Uterus (tissue), 4 donors: ENCODE measurements around the gene NEMP2. TPM values are rescaled to one million over a fixed set of nuclear protein-coding genes. Genes with fewer than 3 reads are reported as not detected.

Source experiments
- DNase-seq, 2 donors: peaks; one replicate each; pipeline ENCODE4 v3.0.0-alpha.2; 2019 to 2020
- H3K27ac ChIP-seq, 2 donors: fragments of 200-600 bp; sonication (generic); 1 replicate in 1 of 2; 2 replicates in 1 of 2; pipeline ENCODE4 v1.5.1; 2016 to 2018
- H3K27me3 ChIP-seq, 2 donors: fragments of 200-600 bp; sonication (generic); one replicate each; pipeline ENCODE4 v1.5.1; 2018 to 2019; ENCODE audit warnings: control low read depth in 1 of 2
- H3K36me3 ChIP-seq, 2 donors: fragments of 200-600 bp; sonication (generic); one replicate each; pipeline ENCODE4 v1.5.1; 2019; ENCODE audit warnings: control low read depth in 1 of 2
- H3K4me1 ChIP-seq, 2 donors: fragments of 200-600 bp; sonication (generic); one replicate each; pipeline ENCODE4 v1.5.1; 2018 to 2019; ENCODE audit warnings: control low read depth in 1 of 2
- H3K4me3 ChIP-seq, 2 donors: fragments of 200-600 bp; sonication (generic); 1 replicate in 1 of 2; 2 replicates in 1 of 2; pipeline ENCODE4 v1.5.1; 2018 to 2019; ENCODE audit warnings: mild to moderate bottlenecking in 1 of 2
- H3K9me3 ChIP-seq, 2 donors: fragments of 200-600 bp; sonication (generic); one replicate each; pipeline ENCODE4 v1.5.1; 2019; ENCODE audit warnings: control low read depth in 1 of 2
- POLR2A ChIP-seq, 2 donors: fragments of 450-650 bp; IDR thresholded peaks; one replicate each; pipeline ENCODE4 v1.6.1; 2016; ENCODE audit warnings: antibody characterized with exemption in 2 of 2, mild to moderate bottlenecking in 1 of 2, moderate library complexity in 1 of 2
- intact Hi-C: fragments of 100-400 bp; cut with DNase I; formaldehyde crosslinking; loops from one replicate; pipeline ENCODE4 v1.15.1; 2023; ENCODE audit warnings: low total_unique reads
- total RNA-seq, 4 donors: library from RNA; depleted of rRNA in 3 of 4; stranded (reverse); fragments of >200 nt in 3 of 4; gene quantifications; one replicate each; pipeline versions ENCODE4 v1.1.0 to v1.2.4, GENCODE V29; 2014 to 2023
- TF ChIP-seq, protein P1 (sequence below), 4 experiments: fragments of 200-600 bp in 2 of 4; fragments of 450-650 bp in 2 of 4; sonication (generic) in 2 of 4; IDR thresholded peaks; one replicate each; pipeline ENCODE4 v1.5.1; 2016 to 2019; ENCODE audit warnings: antibody characterized with exemption in 4 of 4, mild to moderate bottlenecking in 2 of 4, moderate library complexity in 1 of 4
- donor health status: DM: yes; HTN: yes; CAD: no.

NEMP2 gene
- total RNA-seq, 4 donors from 2014 or later: 2.0 to 16.5 (median 5.7) TPM

DNA sequence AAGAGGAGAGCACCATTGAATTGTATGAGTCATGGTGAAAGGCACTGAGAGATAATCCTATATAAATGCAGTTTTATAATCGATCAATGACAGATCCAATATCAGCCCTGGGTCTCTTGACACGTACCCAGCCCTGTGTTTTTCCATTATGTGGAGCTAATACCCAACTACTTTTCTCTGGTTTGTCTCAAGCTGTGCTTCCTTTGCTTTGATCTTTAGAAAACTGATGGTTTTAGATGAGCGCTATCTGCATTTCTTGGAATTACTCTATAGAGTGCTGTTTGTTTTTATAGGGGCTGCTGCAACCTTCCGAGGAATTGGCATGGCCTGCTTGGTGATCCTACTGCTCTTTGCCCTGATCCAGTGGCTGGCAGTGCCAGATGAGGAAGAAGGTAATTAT is 45.0 kb downstream of the NEMP2 start:
- DNase-seq: no peak
- intact Hi-C loops: no loop called here
- no peak overlapping the region for H3K4me3 ChIP-seq
- H3K36me3 ChIP-seq: no peaks in the 10 kb centered on the region
- no peaks in the 10 kb centered on the region for H3K4me1 ChIP-seq
- no peaks in the 10 kb centered on the region for H3K9me3 ChIP-seq
- H3K27ac ChIP-seq: no peak overlapping the region
- H3K27me3 ChIP-seq: no peaks in the 10 kb centered on the region
- no peak for TF ChIP-seq POLR2A (IDR thresholded peaks at IDR 0.05)
- TF ChIP-seq, protein P1, sequence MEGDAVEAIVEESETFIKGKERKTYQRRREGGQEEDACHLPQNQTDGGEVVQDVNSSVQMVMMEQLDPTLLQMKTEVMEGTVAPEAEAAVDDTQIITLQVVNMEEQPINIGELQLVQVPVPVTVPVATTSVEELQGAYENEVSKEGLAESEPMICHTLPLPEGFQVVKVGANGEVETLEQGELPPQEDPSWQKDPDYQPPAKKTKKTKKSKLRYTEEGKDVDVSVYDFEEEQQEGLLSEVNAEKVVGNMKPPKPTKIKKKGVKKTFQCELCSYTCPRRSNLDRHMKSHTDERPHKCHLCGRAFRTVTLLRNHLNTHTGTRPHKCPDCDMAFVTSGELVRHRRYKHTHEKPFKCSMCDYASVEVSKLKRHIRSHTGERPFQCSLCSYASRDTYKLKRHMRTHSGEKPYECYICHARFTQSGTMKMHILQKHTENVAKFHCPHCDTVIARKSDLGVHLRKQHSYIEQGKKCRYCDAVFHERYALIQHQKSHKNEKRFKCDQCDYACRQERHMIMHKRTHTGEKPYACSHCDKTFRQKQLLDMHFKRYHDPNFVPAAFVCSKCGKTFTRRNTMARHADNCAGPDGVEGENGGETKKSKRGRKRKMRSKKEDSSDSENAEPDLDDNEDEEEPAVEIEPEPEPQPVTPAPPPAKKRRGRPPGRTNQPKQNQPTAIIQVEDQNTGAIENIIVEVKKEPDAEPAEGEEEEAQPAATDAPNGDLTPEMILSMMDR (IDR thresholded peaks at IDR 0.05): no peak

DNA sequence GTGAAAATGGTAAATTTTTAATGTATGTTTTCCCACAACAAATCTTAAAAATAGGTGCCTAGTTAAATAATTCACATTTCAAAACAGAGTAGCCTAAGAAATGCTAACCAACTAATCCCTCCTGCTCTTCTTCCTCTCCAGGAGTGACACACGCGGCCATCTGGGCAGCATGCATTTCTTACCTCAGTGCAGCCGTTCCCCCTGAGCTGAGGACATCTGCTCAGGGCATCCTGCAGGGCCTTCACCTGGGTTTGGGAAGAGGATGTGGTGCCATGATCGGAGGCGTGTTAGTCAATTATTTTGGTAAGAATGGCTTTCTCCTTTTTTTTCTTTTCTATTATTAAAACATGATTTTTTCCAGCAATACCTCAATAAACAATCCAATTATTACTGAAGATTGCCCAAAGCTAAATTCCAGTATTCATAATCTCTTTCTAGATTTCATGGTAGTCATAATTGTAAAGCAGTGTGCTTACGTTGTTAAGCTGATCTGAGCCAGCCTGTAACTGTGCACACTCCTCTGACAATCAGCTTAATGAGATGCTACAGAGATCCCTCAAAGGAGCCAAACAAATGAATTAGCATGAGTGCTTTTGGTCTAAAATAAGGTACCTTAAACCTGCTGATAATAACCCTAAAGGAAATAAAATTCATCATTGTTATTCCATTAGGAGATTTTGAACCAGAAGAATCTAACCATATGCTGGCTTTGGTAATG is 45.8 kb downstream of the NEMP2 start:
- DNase-seq: no peak
- no peaks in the 10 kb centered on the region for H3K9me3 ChIP-seq
- no peak overlapping the region for H3K4me3 ChIP-seq
- TF ChIP-seq, protein P1 (IDR thresholded peaks at IDR 0.05): no peak
- TF ChIP-seq POLR2A (IDR thresholded peaks at IDR 0.05): no peak
- no peaks in the 10 kb centered on the region for H3K27me3 ChIP-seq
- H3K27ac ChIP-seq: no peak overlapping the region
- H3K36me3 ChIP-seq: no peaks in the 10 kb centered on the region
- no peaks in the 10 kb centered on the region for H3K4me1 ChIP-seq
- intact Hi-C loops: no loop called here

DNA sequence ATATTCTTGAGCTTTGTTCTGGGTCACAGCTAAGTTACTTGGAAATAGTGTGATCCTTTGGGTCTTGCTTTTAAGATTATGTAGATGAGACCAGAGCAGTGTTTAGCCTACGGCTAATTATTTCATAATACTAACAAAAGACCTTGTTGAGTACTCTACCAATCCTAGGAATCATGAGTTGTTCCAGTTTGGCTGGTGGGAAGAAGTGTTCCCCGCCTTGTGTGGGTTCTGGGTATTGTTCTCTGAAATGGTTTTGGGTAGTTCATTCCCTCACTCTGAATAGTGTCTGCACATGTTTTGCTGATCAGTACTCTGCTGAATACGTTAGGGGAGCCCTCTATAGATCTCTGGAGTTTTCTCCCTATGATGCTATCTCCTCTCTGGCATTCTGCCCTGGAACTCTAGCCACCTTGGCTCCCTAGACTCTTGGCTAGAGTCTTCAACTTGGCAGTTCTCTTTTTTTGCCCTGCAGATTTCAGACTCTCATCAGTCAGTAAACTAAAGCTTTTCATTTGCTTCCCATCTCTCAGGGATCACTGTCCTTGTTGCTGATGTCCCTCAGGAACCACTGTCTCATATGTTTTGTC is 48.4 kb downstream of the NEMP2 start:
- Histone ChIP-seq H3K4me1 (no peaks in the 10 kb centered on the region), H3K9me3 (no peaks in the 10 kb centered on the region), H3K36me3 (no peaks in the 10 kb centered on the region), H3K4me3 (no peak overlapping the region), H3K27me3 (no peaks in the 10 kb centered on the region), H3K27ac (no peak overlapping the region)
- DNase-seq: no peak
- TF ChIP-seq, protein P1 (IDR thresholded peaks at IDR 0.05): no peak
- TF ChIP-seq POLR2A (IDR thresholded peaks at IDR 0.05): no peak
- intact Hi-C loops: no loop called here

DNA sequence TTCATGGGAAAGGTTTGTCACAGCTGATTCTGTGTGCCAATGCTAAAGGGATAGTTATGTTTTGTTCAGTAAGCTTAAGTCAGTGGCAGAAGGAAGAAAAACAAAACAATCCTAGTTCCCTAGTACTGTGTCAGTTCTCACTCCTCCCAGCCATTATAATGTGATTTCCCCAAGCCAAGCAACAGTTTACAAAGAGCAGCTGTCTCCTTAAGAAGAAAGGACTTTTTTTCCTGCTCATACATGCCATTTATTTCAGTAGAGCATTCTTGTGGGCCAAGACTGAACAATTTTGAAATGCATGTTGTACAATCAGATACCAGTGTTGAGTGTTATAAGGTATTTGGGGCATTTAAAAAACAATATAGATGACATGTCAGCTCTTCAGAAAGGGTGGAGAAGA is 52.1 kb downstream of the NEMP2 start:
- Histone ChIP-seq H3K9me3 (no peaks in the 10 kb centered on the region), H3K36me3 (no peaks in the 10 kb centered on the region), H3K27me3 (no peaks in the 10 kb centered on the region), H3K4me1 (no peaks in the 10 kb centered on the region), H3K27ac (no peak overlapping the region), H3K4me3 (no peak overlapping the region)
- intact Hi-C loops: no loop called here
- TF ChIP-seq POLR2A (IDR thresholded peaks at IDR 0.05): no peak
- TF ChIP-seq, protein P1 (IDR thresholded peaks at IDR 0.05): no peak
- DNase-seq: no peak

DNA sequence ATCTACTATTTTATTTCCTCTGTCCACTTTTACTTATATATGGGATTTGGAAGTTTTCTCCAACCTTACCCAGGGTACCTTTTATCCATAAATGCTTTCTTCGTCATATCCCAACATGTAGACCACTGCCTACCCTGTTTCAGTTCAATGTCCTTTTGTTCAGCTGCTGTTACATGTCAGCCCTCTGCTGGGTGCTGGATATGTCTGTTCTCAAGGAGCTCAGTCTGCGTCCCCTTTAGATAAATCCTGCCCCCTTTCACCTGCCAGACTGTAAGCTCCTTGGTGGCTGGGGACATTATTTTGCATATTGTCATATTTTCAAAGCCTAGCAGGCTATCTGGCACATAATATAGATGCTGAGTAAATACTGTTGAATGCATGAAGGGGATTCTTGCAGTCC is 53.2 kb downstream of the NEMP2 start:
- DNase-seq: no peak
- intact Hi-C loops: no loop called here
- no peaks in the 10 kb centered on the region for H3K36me3 ChIP-seq
- H3K9me3 ChIP-seq: no peaks in the 10 kb centered on the region
- no peak for TF ChIP-seq POLR2A (IDR thresholded peaks at IDR 0.05)
- TF ChIP-seq, protein P1 (IDR thresholded peaks at IDR 0.05): no peak
- H3K27me3 ChIP-seq: no peaks in the 10 kb centered on the region
- H3K27ac ChIP-seq: no peak overlapping the region
- H3K4me3 ChIP-seq: no peak overlapping the region
- no peaks in the 10 kb centered on the region for H3K4me1 ChIP-seq
